PFSK-1 (cell line): ENCODE measurements around the gene TARBP1.

Experiments used
- FOXP2 ChIP-seq: optimal IDR thresholded peaks from 2 replicates; pipeline ENCODE3; 2011; ENCODE audit warnings: borderline replicate concordance, control low read depth, inconsistent platforms; ENCODE audit not compliant: insufficient read depth; ENCODE audit errors: extremely low read length, extremely low read depth
- POLR2AphosphoS5 ChIP-seq: IDR thresholded peaks from 2 replicates; pipeline ENCODE4 v1.6.1; 2012; ENCODE audit warnings: low read depth, mild to moderate bottlenecking, control low read depth, low read length, moderate library complexity
- SIN3A ChIP-seq: IDR thresholded peaks from 2 replicates; pipeline ENCODE4 v1.6.1; 2012; ENCODE audit warnings: mild to moderate bottlenecking, low read length, moderate library complexity, borderline replicate concordance; ENCODE audit not compliant: insufficient read depth
- TAF1 ChIP-seq: IDR thresholded peaks from 2 replicates; pipeline ENCODE4 v1.6.1; 2012; ENCODE audit warnings: low read length, control low read depth, borderline replicate concordance; ENCODE audit not compliant: insufficient read depth
- TF ChIP-seq, protein P1 (sequence below), 2 experiments: IDR thresholded peaks; 2 replicates each; pipeline versions ENCODE4 v1.6.1 to v1.8.0; 2011 to 2012; ENCODE audit warnings: low read depth in 2 of 2, low read length in 2 of 2, control low read depth in 1 of 2, inconsistent platforms in 1 of 2, mild to moderate bottlenecking in 1 of 2, moderate library complexity in 1 of 2; ENCODE audit not compliant: insufficient read depth in 1 of 2

Gene TARBP1

DNA sequence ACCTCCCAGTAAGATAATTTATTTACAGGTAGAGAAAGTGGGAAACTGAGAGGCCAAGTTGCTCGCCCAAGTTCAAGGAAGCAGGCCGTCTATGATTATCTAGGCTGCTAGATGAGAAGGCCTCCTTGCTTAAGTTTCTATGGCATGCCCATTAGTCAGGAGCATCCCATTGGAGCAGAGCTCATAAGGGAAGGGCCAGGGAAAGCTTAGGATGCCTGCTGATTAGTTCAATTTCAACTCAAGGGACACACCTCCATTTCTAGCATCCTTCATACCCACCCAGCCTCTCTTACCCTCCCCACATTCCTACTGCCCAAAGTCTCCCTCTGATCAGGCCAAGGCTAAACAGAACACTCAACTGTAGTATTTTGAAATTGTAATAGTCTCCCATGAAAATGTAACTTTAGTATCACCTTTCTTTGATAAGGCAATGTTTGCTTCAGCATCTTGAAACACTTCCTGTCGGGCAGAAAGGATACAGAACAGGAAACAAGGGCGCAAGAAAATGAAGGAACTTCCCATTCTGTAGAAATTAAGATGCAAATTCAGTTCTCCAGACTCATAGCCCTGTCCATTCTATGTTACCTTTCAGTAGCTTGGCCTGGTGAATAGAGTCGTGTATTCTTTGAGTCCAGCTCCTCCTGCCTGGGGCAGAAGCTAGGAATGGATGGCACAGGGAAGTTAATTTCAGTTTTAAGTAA, 46.3 kb upstream of the TARBP1 start:
- no peak for TF ChIP-seq POLR2AphosphoS5

DNA sequence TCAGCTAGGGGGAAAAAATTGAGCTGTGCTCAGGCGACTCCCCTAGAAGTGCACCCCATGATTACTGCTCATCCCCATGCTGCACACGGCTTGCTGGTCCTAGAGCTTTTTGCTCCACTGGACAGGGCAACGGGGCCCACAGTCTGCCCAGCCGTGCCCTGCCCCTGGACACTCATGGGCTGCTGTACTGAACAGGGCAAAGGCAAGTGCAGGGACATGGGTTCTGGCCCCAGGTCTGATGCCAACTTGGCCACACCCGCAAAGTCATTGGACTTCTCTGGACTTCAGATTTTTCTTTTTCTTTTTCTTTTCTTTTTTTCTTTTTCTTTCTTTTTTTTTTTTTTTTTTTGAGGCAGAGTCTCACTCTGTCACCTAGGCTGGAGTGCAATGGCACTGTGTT, 42.9 kb upstream of the TARBP1 start:
- TF ChIP-seq, protein P1, sequence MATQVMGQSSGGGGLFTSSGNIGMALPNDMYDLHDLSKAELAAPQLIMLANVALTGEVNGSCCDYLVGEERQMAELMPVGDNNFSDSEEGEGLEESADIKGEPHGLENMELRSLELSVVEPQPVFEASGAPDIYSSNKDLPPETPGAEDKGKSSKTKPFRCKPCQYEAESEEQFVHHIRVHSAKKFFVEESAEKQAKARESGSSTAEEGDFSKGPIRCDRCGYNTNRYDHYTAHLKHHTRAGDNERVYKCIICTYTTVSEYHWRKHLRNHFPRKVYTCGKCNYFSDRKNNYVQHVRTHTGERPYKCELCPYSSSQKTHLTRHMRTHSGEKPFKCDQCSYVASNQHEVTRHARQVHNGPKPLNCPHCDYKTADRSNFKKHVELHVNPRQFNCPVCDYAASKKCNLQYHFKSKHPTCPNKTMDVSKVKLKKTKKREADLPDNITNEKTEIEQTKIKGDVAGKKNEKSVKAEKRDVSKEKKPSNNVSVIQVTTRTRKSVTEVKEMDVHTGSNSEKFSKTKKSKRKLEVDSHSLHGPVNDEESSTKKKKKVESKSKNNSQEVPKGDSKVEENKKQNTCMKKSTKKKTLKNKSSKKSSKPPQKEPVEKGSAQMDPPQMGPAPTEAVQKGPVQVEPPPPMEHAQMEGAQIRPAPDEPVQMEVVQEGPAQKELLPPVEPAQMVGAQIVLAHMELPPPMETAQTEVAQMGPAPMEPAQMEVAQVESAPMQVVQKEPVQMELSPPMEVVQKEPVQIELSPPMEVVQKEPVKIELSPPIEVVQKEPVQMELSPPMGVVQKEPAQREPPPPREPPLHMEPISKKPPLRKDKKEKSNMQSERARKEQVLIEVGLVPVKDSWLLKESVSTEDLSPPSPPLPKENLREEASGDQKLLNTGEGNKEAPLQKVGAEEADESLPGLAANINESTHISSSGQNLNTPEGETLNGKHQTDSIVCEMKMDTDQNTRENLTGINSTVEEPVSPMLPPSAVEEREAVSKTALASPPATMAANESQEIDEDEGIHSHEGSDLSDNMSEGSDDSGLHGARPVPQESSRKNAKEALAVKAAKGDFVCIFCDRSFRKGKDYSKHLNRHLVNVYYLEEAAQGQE (IDR thresholded peaks at IDR 0.05; ENCODE audit: insufficient read depth in 1 of 2, low read depth in 2 of 2, low read length in 2 of 2), result no peak
- no peak for TF ChIP-seq TAF1
- TF ChIP-seq SIN3A, result no peak
- no peak for TF ChIP-seq POLR2AphosphoS5
- no peak for TF ChIP-seq FOXP2

DNA sequence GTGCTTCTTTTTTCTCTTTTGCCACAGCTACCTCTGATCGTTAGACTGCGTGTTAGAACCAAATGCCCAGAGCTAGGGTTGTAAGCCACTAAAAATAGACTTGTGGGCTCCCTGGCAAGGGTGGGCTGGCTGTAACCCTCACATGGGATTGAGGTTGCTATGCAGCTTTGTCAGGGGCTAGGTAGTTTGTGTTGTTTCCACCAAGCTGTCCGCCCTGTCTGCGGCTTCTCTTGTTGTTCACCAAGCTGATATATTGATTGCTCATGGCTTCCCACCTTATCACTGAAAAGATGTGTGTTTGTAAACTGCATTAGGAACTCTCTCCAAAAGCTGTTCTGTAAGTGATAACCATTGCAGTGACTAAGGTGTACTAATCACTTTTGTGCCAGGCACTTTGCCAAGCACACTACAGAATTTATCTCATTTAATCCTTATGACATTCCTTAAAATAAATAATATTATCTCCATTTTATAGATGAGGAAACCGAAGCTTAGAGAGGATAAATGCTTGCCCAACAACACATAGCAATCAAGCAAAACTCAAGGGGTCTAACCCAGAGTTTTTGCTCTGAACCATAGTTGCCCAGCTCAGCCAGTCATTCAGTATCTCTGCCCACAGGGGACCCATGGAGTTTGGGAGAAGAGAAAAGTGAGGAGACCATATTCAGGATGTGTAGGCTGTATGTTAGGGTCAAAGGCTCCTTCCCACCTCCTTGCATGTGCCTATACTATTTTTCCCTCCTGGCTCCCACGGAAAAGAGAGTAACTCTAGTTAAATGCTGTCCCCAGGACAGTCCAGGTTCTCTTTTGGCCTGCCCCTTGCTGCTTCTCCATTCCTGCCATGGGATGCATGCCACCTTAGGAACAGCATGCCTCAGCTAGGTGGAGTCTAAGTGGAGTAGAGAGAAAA, 42.2 kb upstream of the TARBP1 start:
- TF ChIP-seq, protein P1 (IDR thresholded peaks at IDR 0.05; ENCODE audit: insufficient read depth in 1 of 2, low read depth in 2 of 2, low read length in 2 of 2), result no peak
- TF ChIP-seq SIN3A (no peak), POLR2AphosphoS5 (no peak)

DNA sequence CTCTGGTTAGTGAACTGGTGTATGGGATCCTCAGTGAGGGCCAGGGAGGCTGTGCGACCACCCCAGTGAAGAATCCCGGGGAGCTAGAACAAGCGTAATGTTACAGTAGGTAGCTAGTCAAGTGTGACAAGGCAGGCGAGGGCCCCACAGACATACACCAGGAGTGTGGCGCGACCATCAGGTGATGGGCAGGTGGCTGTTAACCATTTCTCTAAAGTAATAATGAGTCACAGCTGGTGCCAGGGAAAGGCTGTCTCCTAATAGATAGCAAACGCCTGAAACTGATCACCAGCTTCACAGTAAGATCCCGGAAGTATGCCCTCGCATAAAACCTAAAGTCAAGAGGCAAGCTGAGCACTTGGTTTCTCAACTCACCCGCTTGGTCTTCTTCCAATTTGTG, 40.5 kb upstream of the TARBP1 start:
- TF ChIP-seq TAF1, result no peak
- no peak for TF ChIP-seq FOXP2
- no peak for TF ChIP-seq POLR2AphosphoS5
- TF ChIP-seq, protein P1 (IDR thresholded peaks at IDR 0.05; ENCODE audit: insufficient read depth in 1 of 2, low read depth in 2 of 2, low read length in 2 of 2), result no peak
- TF ChIP-seq SIN3A, result no peak

DNA sequence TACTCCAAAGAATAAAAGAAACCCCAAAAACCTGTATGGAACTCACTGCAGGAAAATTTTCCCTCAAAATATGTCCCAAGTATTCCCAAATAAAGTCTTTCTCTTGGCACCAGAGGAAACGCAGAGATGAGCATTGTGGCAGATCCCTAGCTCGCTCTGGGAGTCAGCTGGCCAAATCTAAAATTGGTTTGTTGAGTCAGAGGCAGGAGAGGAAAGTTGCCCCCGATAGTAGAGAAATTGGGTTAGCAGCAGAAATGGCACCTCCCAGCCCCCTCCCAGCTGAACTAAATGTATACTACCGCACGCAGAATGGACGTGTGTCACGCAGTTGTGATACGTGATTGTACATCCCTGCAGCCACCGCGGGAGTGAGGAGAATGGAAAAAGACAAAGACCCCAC, 39.9 kb upstream of the TARBP1 start:
- TF ChIP-seq SIN3A, result no peak
- TF ChIP-seq, protein P1 (IDR thresholded peaks at IDR 0.05; ENCODE audit: insufficient read depth in 1 of 2, low read depth in 2 of 2, low read length in 2 of 2), result no peak
- TF ChIP-seq TAF1, result no peak
- TF ChIP-seq POLR2AphosphoS5, result no peak
